ENCODE measurements around the gene CDH4. TPM values are rescaled to one million over a fixed set of nuclear protein-coding genes. Genes with fewer than 3 reads are reported as not detected.

Gene CDH4
- total and polyA plus RNA-seq, 2 of the 8 experiments (the other 6 are each of a cell fraction or from before 2014, with no cell fraction given) = 4.3 to 7.9 TPM

GRCh38 chr20:61332016-61332975 lies 80.2 kb downstream of the CDH4 start (continued):
- TF ChIP-seq CHD7 (IDR thresholded peaks at IDR 0.05; ENCODE audit: insufficient replicate concordance, low read length) (no peak), RAD21 (IDR thresholded peaks at IDR 0.05 in 1 of 2, conservative IDR thresholded peaks at IDR 0.05 in 1 of 2; ENCODE audit: low read depth in 2 of 2, low read length in 2 of 2) (no peak)

Data from H1 (cell line).